Measurements from ENCODE around the gene SH3BP2. TPM values are rescaled to one million over a fixed set of nuclear protein-coding genes. Genes with fewer than 3 reads are reported as not detected.

SH3BP2 gene
- 10 to 100 TPM; 24.3 to 41.3 TPM for total RNA-seq

GRCh38 chr4:2792711-2793585 lies at the start of gene SH3BP2:
Gene SH3BP2, plus strand, starts transcription at chr4:2793085. Its CDS starts 27,533 bp downstream, at chr4:2820618.
- intact Hi-C loops (cut with DNase I), result no loop called here
- no peaks in the 10 kb centered on the region for H3K9me3 ChIP-seq
- TF ChIP-seq POLR2AphosphoS5 (IDR thresholded peaks at IDR 0.05) (no peak), CTCF (IDR thresholded peaks at IDR 0.05) (peak in 1 of 4 experiments; percentile 11), POLR2A (IDR thresholded peaks at IDR 0.05) (peak; percentile 46)
- no peaks in the 10 kb centered on the region for H3K27me3 ChIP-seq (replicated peaks; ENCODE audit: insufficient read depth)
- peaks cover 21% of the 10 kb centered on the region for H3K4me1 ChIP-seq (replicated peaks)
- no peak for DNase-seq (ENCODE audit: low spot score)
- H3K27ac ChIP-seq, result peak within 1 kb of the TSS; percentile 36 to 56
- H3K4me3 ChIP-seq, result peak within 1 kb of the TSS; percentile 42 to 55
- WGBS, result 15% methylated on average over 39 of the region's 104 CpGs
- H3K36me3 ChIP-seq, result no peaks in the 10 kb centered on the region

- intact Hi-C loops (cut with DNase I), result no loop called here
- no peak for DNase-seq (ENCODE audit: low spot score)
- Histone ChIP-seq H3K4me1 (replicated peaks) (peaks cover 5% of the 10 kb centered on the region), H3K27ac (no peak overlapping the region), H3K4me3 (no peak overlapping the region), H3K27me3 (replicated peaks; ENCODE audit: insufficient read depth) (no peaks in the 10 kb centered on the region), H3K36me3 (peaks cover 5 to 8% of the 10 kb centered on the region in 2 donors), H3K9me3 (no peaks in the 10 kb centered on the region)
- 78% methylated on average over 21 of the region's 21 CpGs for WGBS
- TF ChIP-seq CTCF (IDR thresholded peaks at IDR 0.05) (no peak), POLR2A (IDR thresholded peaks at IDR 0.05) (no peak), POLR2AphosphoS5 (IDR thresholded peaks at IDR 0.05) (no peak)
Observed at GRCh38 chr4:2743518-2744445, 49.1 kb upstream of the SH3BP2 start.

- H3K27ac ChIP-seq, result no peak overlapping the region
- TF ChIP-seq POLR2A (IDR thresholded peaks at IDR 0.05) (no peak), POLR2AphosphoS5 (IDR thresholded peaks at IDR 0.05) (no peak), CTCF (IDR thresholded peaks at IDR 0.05) (no peak)
- WGBS, result 92% methylated on average over 28 of the region's 28 CpGs
- no peak for DNase-seq (ENCODE audit: low spot score)
- H3K9me3 ChIP-seq, result no peaks in the 10 kb centered on the region
- no peaks in the 10 kb centered on the region for H3K27me3 ChIP-seq (replicated peaks; ENCODE audit: insufficient read depth)
- intact Hi-C loops (cut with DNase I), result no loop called here
- H3K4me1 ChIP-seq (replicated peaks), result peaks cover 5% of the 10 kb centered on the region
- peaks cover 5 to 8% of the 10 kb centered on the region in 2 donors for H3K36me3 ChIP-seq
- no peak overlapping the region for H3K4me3 ChIP-seq
Observed at GRCh38 chr4:2744576-2745270, 48.2 kb upstream of the SH3BP2 start.

GRCh38 chr4:2745516-2745915 lies 47.4 kb upstream of the SH3BP2 start:
- H3K27ac ChIP-seq, result no peak overlapping the region
- peaks cover 5 to 8% of the 10 kb centered on the region in 2 donors for H3K36me3 ChIP-seq
- H3K27me3 ChIP-seq (replicated peaks; ENCODE audit: insufficient read depth), result no peaks in the 10 kb centered on the region
- H3K9me3 ChIP-seq, result no peaks in the 10 kb centered on the region
- WGBS, result 83% methylated on average over 5 of the region's 5 CpGs
- no peak overlapping the region for H3K4me3 ChIP-seq
- intact Hi-C loops (cut with DNase I), result no loop called here
- TF ChIP-seq CTCF (IDR thresholded peaks at IDR 0.05), result no peak
- TF ChIP-seq POLR2AphosphoS5 (IDR thresholded peaks at IDR 0.05), result no peak
- TF ChIP-seq POLR2A (IDR thresholded peaks at IDR 0.05), result no peak
- H3K4me1 ChIP-seq (replicated peaks), result peaks cover 5% of the 10 kb centered on the region
- DNase-seq (ENCODE audit: low spot score), result no peak

Measured in prostate gland (tissue), 2 donors.